Kasumi-1 (cell line): ENCODE data around the gene NKX2-1.
"Not testable (repeated sequence)": the region's sequence is repeated elsewhere in the genome, so short reads cannot be mapped to it uniquely, and the experiment has no call there.

ENCODE experiments used
- DNase-seq, 2 experiments: peaks; one replicate each; lab custom pipeline; 2025; lab: John Stamatoyannopoulos, UW

The NKX2-1 gene

GRCh38 chr14:36505892-36506731 lies 13.9 kb downstream of the NKX2-1 start:
- DNase-seq, result no peak

- DNase-seq, result no peak
These were observed 14.7 kb downstream of the NKX2-1 start for GRCh38 chr14:36505181-36505815.

GRCh38 chr14:36504771-36505175 lies 15.3 kb downstream of the NKX2-1 start:
- DNase-seq, result no peak

GRCh38 chr14:36503771-36504741 lies 16.0 kb downstream of the NKX2-1 start:
- no peak for DNase-seq

- DNase-seq, result no peak
These were observed 17.2 kb downstream of the NKX2-1 start for GRCh38 chr14:36502558-36503508.

- DNase-seq, result no peak
These were observed 21.1 kb downstream of the NKX2-1 start for GRCh38 chr14:36498938-36499337.

GRCh38 chr14:36496346-36496745 lies 23.7 kb downstream of the NKX2-1 start:
- DNase-seq, result no peak

- no peak for DNase-seq
These were observed 24.4 kb downstream of the NKX2-1 start for GRCh38 chr14:36495666-36496065.

GRCh38 chr14:36493761-36494160 lies 26.3 kb downstream of the NKX2-1 start:
- no peak for DNase-seq

- no peak for DNase-seq
These were observed 34.3 kb downstream of the NKX2-1 start for GRCh38 chr14:36485773-36486172.

- no peak for DNase-seq
These were observed 40.7 kb downstream of the NKX2-1 start for GRCh38 chr14:36479344-36479743.

GRCh38 chr14:36478782-36479181 lies 41.2 kb downstream of the NKX2-1 start:
- DNase-seq, result no peak

- no peak for DNase-seq
These were observed 42.8 kb downstream of the NKX2-1 start for GRCh38 chr14:36477266-36477665.

- not testable (repeated sequence) for DNase-seq
These were observed 44.0 kb downstream of the NKX2-1 start for GRCh38 chr14:36476061-36476460.

GRCh38 chr14:36474593-36474992 lies 45.4 kb downstream of the NKX2-1 start:
- DNase-seq, result no peak

GRCh38 chr14:36471431-36471830 lies 48.6 kb downstream of the NKX2-1 start:
- no peak for DNase-seq

GRCh38 chr14:36467332-36467731 lies 52.7 kb downstream of the NKX2-1 start:
- DNase-seq, result no peak
